ENCODE measurements around the gene TREH.

DNA sequence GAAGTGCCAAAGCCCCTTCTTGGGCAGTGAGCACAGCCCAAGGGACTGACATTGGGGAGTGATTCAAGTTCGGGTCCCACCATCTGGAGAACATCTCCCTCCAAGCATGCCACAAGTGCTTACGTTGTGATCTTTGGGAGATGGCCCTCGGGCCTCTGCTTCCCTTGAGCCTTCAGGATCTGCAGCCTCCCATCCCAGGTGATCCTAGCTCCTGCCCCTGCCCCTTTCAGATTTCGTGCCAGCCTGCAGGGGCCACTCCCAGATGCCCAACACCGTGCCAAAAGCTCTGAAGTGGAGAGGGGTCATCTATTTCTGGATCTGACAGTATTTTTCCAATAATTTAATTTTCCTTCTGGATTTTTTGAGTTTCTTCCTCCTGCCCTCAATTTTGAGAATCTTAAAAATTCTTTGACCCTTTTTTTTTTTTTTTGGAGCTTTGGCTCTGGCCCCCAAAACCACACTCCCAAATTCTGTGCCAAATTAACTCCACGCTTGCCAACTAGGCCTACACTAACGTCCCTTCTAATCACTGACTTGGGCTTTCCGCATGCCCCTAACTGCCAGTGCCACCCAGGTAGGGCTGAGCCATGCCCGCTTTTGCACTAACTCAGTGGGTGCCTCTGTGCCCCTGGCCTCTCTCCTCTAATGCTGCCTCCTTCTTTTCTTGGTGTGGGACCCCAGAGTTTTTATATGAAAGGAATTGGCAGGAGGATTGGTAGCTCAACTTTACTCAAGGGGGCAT, 46.7 kb downstream of the TREH start:
- no peak for TF ChIP-seq CTCF (conservative IDR thresholded peaks at IDR 0.05; ENCODE audit: low read depth in 2 of 2)
- TF ChIP-seq, protein P1, sequence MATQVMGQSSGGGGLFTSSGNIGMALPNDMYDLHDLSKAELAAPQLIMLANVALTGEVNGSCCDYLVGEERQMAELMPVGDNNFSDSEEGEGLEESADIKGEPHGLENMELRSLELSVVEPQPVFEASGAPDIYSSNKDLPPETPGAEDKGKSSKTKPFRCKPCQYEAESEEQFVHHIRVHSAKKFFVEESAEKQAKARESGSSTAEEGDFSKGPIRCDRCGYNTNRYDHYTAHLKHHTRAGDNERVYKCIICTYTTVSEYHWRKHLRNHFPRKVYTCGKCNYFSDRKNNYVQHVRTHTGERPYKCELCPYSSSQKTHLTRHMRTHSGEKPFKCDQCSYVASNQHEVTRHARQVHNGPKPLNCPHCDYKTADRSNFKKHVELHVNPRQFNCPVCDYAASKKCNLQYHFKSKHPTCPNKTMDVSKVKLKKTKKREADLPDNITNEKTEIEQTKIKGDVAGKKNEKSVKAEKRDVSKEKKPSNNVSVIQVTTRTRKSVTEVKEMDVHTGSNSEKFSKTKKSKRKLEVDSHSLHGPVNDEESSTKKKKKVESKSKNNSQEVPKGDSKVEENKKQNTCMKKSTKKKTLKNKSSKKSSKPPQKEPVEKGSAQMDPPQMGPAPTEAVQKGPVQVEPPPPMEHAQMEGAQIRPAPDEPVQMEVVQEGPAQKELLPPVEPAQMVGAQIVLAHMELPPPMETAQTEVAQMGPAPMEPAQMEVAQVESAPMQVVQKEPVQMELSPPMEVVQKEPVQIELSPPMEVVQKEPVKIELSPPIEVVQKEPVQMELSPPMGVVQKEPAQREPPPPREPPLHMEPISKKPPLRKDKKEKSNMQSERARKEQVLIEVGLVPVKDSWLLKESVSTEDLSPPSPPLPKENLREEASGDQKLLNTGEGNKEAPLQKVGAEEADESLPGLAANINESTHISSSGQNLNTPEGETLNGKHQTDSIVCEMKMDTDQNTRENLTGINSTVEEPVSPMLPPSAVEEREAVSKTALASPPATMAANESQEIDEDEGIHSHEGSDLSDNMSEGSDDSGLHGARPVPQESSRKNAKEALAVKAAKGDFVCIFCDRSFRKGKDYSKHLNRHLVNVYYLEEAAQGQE (IDR thresholded peaks at IDR 0.05; ENCODE audit: unreplicated experiment), result no peak
- no peak for TF ChIP-seq EZH2 (IDR thresholded peaks at IDR 0.05; ENCODE audit: low read depth, unreplicated experiment)
